Progenitor cell of endocrine pancreas (in vitro differentiated cells): ENCODE measurements around the gene PRDM16. TPM values are rescaled to one million over a fixed set of nuclear protein-coding genes. Genes with fewer than 3 reads are reported as not detected.

ENCODE experiments used
- DNase-seq: peaks from one replicate; pipeline ENCODE4 v3.0.0; 2021; ENCODE audit warnings: low spot score; ENCODE audit not compliant: unreplicated experiment
- H3K27ac Mint-ChIP-seq: 2 replicates; pipeline ENCODE4 v1.8.0; 2021; ENCODE audit warnings: mild to moderate bottlenecking, moderate library complexity, mixed read lengths
- H3K27me3 Mint-ChIP-seq: 2 replicates; pipeline ENCODE4 v1.8.0; 2021; ENCODE audit warnings: mixed read lengths
- H3K36me3 Mint-ChIP-seq: 2 replicates; pipeline ENCODE4 v1.8.0; 2022; ENCODE audit warnings: mixed read lengths; ENCODE audit not compliant: insufficient read depth
- H3K4me1 Mint-ChIP-seq: 2 replicates; pipeline ENCODE4 v1.8.0; 2021; ENCODE audit warnings: low read depth, mixed read lengths
- H3K4me3 Mint-ChIP-seq: 2 replicates; pipeline ENCODE4 v1.8.0; 2021; ENCODE audit warnings: low read depth, mild to moderate bottlenecking, moderate library complexity, mixed read lengths
- H3K9me3 Mint-ChIP-seq: 2 replicates; pipeline ENCODE4 v1.8.0; 2021; ENCODE audit warnings: low read depth, mixed read lengths
- CTCF ChIP-seq: fragments of 200-600 bp; sonication (generic); IDR thresholded peaks from one replicate; pipeline ENCODE4 v1.5.0; 2021; ENCODE audit warnings: antibody characterized with exemption, mild to moderate bottlenecking; ENCODE audit not compliant: unreplicated experiment
- total RNA-seq: library from RNA; stranded (reverse); gene quantifications from 2 replicates; pipeline ENCODE4 v1.2.1, GENCODE V29; 2021

Gene PRDM16
- total RNA-seq, 1 donor from 2014 or later: 69.1 TPM

- Mint-ChIP-seq H3K36me3 (no peaks in the 10 kb centered on the region), H3K4me3 (no peak overlapping the region), H3K27ac (no peak overlapping the region), H3K9me3 (peaks cover 3% of the 10 kb centered on the region), H3K4me1 (no peaks in the 10 kb centered on the region), H3K27me3 (peaks cover 5% of the 10 kb centered on the region)
- DNase-seq: no peak
- no peak for TF ChIP-seq CTCF
Measured at GRCh38 chr1:3036447-3037280, 32.3 kb upstream of the PRDM16 start.

- no peak for DNase-seq
Measured at GRCh38 chr1:3037281-3038040, 31.5 kb upstream of the PRDM16 start.

GRCh38 chr1:3038113-3038551, 30.9 kb upstream of the PRDM16 start:
- peaks cover 3% of the 10 kb centered on the region for H3K9me3 Mint-ChIP-seq
- DNase-seq: no peak
- H3K27ac Mint-ChIP-seq: no peak overlapping the region
- no peaks in the 10 kb centered on the region for H3K4me1 Mint-ChIP-seq
- H3K27me3 Mint-ChIP-seq: peaks cover 5% of the 10 kb centered on the region
- H3K4me3 Mint-ChIP-seq: no peak overlapping the region
- TF ChIP-seq CTCF: no peak
- H3K36me3 Mint-ChIP-seq: no peaks in the 10 kb centered on the region

More at GRCh38 chr1:3037281-3038040, 31.5 kb upstream of the PRDM16 start:
- no peak overlapping the region for H3K27ac Mint-ChIP-seq
- no peak overlapping the region for H3K4me3 Mint-ChIP-seq
- no peaks in the 10 kb centered on the region for H3K36me3 Mint-ChIP-seq
- H3K9me3 Mint-ChIP-seq: peaks cover 3% of the 10 kb centered on the region
- peaks cover 5% of the 10 kb centered on the region for H3K27me3 Mint-ChIP-seq
- no peak for TF ChIP-seq CTCF
- no peaks in the 10 kb centered on the region for H3K4me1 Mint-ChIP-seq

- no peaks in the 10 kb centered on the region for H3K36me3 Mint-ChIP-seq
- no peak for TF ChIP-seq CTCF
Measured at GRCh38 chr1:3038571-3039181, 30.3 kb upstream of the PRDM16 start.

GRCh38 chr1:3040004-3040403, 29.0 kb upstream of the PRDM16 start:
- Mint-ChIP-seq H3K27me3 (peaks cover 3% of the 10 kb centered on the region), H3K27ac (no peak overlapping the region), H3K36me3 (no peaks in the 10 kb centered on the region), H3K4me3 (no peak overlapping the region), H3K9me3 (no peaks in the 10 kb centered on the region), H3K4me1 (no peaks in the 10 kb centered on the region)
- no peak for DNase-seq
- no peak for TF ChIP-seq CTCF

More at GRCh38 chr1:3038571-3039181, 30.3 kb upstream of the PRDM16 start:
- H3K27ac Mint-ChIP-seq: no peak overlapping the region
- peaks cover 5% of the 10 kb centered on the region for H3K27me3 Mint-ChIP-seq
- H3K4me1 Mint-ChIP-seq: no peaks in the 10 kb centered on the region
- no peak for DNase-seq
- peaks cover 3% of the 10 kb centered on the region for H3K9me3 Mint-ChIP-seq
- no peak overlapping the region for H3K4me3 Mint-ChIP-seq
